HG02610 (cell line): Measurements from ENCODE around the gene SIN3A.
"Not testable (repeated sequence)": the region's sequence is repeated elsewhere in the genome, so short reads cannot be mapped to it uniquely, and the experiment has no call there.

Experiments
- ATAC-seq: cut with Tn5 transposase; IDR thresholded peaks from one replicate; pipeline ENCODE4 v1.9.1; 2021; ENCODE audit warnings: mild to moderate bottlenecking, moderate library complexity; ENCODE audit not compliant: unreplicated experiment

Gene SIN3A

DNA sequence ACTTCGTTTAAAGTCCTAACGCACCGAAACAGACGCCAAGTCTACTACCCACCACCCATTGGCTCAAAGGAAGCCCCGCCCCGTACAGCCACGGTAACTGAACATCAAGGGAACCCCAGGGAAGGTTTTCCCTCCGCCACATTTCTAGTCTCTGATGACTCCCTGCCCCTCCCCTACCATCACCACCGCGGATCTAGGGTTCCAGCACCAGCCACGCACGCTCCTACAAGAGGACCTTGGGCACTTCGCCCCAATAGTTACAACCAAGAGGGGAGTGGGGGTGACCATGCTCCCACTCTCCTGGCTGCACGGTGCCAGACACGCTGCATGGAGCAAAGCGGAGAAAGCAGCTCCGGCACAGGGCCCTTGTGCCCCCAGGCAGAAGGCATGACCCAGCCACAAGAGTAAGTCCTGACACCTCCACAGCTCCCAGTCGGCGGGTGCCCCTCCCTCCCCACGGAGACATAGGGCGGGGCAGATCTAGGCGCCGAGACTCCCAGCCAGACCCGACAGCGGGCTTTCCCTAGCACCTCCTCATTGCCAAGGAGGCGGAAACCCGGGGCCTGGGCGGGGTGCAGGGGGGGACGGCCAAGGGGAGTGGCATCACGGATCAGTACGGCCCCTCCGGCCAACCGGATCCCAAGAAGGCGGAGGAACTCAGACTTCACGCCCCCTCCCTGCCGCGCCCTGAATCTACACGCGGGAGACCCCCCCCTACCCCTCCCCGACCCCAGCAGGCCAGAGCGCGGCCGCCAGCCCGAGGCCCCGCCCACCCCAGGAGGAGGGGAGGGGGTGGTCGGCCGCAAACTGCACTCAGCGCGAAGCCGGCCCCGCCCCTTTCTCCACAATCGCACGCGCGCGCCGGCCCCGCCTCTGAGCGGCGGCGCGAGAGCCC, 936 bp downstream of the SIN3A start:
- ATAC-seq, result peak; percentile 30

DNA sequence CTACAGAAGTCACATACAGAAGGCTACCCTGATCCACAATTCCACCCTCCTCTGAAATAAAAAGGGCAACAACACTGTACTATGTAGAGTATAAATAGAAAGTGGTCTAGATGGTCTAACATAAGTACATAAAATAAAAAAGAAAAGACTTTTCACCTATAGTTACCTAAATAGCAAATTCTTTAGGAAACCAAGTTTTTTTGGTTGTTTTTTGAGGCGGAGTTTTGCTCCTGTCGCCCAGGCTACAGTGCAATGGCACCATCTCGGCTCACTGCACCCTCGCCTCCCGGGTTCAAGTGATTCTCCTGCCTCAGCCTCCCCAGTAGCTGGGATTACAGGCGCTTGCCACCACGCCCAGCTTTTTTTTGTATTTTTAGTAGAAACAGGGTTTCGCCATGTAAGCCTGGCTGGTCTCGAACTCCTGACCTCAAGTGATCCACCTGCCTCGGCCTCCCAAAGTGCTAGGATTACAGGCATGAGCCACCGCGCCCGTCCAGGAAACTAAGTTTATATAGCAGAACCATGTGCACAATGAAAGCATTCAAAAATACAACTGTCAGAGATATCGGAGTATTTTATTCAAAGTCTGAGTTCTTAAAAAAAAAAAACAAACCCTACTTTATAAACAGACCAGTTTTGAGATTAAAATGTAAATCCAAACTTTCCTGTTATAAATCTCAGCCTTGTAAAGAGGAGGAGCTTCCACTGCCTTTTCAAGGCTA, 1.7 kb downstream of the SIN3A start:
- no peak for ATAC-seq

DNA sequence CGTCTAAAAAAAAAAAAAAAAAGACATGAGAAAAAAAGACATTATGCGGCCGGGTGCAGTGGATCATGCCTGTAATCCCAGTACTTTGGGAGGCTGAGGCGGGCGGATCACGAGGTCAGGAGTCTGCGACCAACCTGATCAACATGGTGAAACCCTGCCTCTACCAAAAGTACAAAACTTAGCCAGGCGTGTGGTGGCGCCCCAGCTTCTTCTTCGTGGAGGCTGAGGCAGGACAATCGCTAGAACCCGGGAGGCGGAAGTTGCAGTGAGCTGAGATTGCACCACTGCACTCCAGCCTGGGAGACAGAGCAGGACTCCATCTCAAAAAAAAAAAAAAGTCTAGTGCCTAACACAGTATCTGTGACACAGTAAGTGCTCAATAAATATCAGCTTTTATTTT, 3.3 kb downstream of the SIN3A start:
- not testable (repeated sequence) for ATAC-seq

DNA sequence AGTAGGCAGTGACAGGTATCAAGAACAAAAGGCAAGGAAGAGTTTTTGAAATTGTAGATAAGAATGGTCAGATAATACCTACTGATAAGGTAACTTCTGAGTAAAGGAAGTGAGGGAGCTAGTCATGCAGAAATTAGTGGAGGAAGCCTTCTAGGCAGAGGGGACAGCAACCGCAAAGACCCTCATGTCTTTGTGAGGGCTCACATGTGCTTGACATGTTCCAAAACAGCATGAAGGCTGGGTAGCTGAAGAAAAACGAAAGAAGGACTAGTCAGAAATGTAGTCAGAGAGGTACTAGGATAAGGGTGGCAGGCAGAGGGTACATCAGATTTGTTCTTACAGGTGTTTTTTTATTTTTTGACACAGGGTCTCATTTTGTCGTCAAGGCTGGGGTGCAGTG, 5.3 kb downstream of the SIN3A start:
- no peak for ATAC-seq

DNA sequence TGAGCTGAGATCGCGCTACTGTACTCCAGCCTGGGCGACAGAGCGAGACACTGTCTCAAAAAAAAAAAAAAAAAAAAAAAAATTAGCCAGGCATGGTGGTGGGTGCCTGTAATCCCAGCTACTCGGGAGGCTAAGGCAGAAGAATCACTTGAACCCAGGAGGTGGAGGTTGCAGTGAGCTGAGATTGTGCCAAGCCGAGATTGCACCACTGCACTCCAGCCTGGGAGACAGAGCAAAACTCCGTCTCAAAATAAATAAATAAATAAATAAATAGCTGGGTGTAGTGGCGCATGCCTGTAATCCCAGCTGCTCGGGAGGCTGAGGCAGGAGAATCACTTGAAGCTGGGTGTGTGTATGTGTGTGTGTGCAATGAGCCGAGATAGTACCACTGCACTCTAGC, 6.2 kb downstream of the SIN3A start:
- not testable (repeated sequence) for ATAC-seq

DNA sequence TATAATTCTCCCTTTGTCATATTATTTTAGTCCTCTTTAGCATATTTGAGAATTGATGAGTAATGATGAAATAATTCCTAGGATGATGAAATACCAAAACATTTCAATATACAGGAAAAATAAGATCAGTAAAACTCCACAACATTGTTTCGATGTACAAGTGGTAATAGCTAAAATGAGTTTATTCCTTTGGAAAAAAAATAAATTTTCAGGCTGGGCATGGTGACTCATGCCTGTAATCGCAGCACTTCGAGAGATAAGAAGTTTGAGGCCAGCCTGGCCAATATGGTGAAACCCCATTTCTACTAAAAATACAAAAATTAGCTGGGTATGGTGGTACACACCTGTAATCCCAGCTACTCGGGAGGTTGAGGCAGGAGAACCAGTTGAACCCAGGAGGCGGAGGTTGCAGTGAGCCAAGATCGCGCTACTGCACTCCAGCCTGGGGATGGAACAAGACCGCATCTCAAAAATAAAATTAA, 7.5 kb downstream of the SIN3A start:
- ATAC-seq, result not testable (repeated sequence)

DNA sequence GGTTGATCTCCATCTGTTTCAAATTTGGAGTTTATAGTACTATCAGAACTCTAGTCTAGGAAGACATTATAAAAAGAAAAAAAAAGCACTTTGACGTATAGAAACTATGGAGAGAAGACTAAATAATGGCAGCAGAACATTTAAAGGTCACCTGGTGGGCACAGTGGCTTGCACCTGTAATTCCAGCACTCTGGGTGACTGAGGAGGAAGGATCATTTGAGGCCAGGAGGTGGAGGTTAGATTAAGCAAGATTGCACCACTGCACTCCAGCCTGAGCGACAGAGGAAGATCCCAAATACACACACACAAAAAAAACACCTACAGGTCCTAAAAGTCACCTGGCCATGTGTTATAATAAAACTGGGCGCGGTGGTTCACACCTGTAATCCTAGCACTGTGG, 13.8 kb downstream of the SIN3A start:
- ATAC-seq, result no peak

DNA sequence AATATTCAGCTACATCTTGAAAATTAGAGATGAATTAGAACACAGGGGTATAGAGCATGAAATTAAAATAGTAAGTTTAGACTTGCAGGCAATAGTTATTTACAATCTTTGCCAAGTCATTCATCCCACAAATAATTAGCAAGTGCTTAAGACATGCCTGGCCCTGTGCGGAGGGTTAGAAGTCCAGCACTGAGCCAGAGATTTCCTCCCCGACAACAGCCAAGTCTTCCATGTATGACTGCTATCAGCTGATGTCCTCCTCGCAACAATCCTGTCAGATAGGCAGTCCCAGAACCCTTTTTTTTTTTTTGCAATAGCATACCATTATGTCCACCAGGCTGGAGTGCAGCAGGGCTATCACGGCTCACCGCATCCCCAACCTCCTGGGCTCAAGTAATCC, 14.6 kb downstream of the SIN3A start:
- ATAC-seq, result no peak

DNA sequence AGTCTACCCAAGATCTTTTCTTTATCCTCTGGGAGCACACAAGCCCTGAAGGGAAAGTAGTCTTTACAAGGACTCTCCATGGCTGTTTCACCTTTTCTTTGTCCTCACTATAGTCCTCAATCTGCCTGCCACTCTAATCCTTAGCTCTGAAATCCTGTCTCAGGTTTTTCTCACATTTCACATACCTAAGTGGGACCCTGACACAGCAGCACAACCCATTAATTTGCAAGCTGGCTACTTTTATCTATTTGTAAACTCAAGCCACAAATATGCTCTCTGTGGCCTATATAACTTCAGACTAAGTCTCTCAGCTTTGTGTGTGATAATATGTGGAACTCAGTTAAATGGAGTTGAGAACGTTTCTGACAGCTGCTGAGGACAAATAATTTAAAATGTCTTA, 19.8 kb downstream of the SIN3A start:
- no peak for ATAC-seq

DNA sequence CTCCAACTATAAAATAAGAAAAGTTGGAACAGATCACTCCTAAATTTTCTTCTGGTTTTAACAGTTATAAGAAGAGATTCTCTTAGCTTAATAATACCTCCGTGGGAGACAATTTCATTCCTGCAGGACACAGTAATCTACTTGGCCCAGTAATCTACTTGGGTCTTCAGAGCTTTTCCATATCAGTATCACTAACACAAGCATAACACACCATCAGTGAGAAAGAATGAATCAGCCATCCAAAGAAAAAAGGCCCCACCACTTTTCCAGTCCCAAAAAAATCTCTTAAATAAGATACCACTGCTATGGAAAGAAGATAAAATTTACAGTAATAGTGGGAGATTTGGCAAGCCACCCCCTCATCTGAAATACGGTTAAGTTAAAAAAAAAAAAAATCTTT, 20.2 kb downstream of the SIN3A start:
- ATAC-seq, result no peak

DNA sequence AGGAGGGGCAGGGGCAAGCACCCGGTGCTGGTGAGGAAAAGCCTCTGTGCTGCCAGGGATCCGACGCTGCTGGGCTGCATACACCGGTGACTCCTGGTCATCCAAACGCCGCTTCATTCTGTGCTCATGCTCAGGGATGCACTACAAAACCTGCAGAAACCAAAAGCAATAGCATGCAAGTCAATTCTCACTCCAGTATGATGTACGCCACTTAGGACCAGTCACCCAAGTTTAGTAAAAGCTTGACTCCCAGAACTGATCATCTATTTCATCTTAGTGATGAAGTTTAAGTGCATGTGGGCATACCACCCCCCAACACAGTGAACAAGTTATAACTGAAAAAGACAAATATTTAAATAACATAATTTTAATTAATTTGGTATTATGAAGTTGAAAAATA, 21.2 kb downstream of the SIN3A start:
- ATAC-seq, result no peak

DNA sequence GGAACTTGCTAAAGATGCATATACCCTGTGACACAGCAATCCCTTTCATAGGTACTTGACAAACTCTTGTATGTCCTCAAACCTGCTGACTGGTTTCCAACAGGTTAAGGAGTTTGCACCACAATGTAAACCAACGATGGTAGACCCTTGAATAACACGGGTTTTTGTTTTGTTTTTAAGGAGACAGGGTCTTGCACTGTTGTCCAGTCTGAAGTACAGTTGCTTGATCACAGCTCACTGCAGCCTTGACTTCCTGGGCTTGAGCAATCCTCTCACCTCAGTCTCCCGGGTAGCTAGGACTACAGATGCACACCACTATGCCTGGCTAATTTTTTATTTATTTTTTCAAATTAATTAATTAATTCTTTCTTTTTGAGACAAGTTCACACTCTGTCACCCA, 23.3 kb downstream of the SIN3A start:
- no peak for ATAC-seq

DNA sequence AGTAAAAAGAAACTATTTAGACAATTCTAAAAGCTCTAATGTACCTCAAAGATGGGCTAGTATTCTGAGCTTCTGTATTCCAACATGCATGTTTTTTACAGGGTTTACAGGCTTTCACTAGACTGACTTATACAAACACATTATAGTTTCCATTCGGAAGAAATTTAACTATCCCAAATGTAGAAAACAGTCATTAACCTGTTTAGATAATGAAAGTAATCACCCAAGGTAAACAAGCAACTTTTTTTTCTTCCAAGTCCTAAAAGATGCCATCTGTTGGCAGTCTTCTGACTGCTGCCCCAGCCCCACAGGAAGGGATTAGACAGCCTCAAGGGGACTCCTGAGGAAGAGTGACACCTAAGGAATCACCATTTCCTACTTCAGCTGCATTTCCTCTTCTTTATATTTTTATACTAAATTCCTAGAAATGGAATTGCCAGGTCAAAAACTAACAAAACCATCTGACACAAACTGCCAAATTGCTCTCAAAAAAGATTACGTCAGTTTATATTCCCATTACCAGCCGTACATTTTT, 25.5 kb downstream of the SIN3A start:
- no peak for ATAC-seq

DNA sequence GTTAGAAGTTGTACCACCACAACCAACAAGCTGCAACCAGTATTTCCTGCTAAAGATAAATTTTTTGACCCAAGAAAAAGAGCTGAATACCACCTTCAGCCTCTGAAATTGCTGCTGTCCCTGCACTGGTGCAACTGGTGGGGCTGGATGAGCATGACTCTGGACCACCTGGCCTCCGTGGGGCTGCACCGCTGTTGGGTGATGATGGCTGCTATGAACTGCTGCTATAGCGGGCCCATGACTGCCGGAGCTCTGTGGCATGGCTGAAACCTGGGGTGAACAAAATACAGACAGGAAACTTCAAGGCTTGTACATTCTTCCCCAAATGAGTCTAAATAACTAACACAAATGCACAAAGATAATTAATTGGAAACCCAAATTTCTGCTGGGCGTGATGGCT, 28.9 kb downstream of the SIN3A start:
- ATAC-seq, result no peak

DNA sequence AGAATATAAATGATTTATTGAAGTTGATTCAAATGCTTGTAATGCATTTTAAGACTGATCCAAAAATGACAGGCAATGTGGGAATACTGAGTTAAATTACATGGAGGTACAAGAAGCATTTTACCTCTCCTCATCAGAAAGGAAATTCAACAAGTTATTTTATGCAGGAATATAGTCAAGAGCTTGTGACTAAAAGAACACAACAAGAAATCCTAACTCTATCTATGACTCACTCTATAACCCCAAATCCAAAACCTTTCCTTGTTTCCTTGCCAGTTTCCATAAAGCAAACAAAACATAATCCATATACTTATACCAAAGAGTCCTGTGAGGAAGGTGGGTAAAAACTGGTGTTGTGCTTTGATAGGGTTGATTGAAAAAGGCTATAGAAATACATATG, 30.8 kb downstream of the SIN3A start:
- no peak for ATAC-seq

DNA sequence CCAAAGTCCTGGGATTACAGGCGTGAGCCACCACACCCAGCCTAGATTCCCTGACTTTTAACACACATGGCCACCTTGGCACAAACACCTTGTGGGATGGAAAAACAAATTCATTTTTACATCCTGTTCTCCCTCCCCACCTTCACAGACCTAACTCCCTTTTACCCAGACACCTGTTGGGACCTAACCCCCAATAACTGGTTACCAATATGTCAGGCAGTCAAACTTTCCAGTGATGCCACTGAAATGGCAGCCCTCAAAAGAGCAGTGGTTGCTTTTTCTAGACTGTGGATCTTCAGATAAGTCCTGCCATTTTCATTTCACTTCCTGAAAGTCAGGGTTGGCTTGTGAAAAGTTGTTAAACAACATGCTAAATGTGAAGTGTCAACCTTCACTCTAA, 34.9 kb downstream of the SIN3A start:
- no peak for ATAC-seq

DNA sequence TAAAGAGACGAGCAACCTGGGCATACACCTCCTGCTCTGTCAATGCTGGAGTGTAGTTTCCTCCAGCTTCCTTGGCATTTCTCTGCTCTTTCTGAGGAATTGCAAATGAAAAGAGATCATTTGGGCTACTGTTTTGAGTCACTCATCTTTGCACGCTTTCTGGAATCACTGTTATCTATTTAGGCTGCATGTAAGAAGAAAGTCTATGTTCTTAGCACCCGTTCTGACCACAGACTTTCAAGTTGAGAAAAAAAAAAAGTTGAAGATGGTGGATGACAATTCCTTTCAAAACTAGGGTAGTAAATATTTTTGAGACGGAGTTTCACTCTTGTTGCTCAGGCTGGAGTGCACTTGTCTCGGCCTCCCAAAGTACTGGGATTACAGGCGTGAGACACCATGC, 41.3 kb downstream of the SIN3A start:
- no peak for ATAC-seq

DNA sequence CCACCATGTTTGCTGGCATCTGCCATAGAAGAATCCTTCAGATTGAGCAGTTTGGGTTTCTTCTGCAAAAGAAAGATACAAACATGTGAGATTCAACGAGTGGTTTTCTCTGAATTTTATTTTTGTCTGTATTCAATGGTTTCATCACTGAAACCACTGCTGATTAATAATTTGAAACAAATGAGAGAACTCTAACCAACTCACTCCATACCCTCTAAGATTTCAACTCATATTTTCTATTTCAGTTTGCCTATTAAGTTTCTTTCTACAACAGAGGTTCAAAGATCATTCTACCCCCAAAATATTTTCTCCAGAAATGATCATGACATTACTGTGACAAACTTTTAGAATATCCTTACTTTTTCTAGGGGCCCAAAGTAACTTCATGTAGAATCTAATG, 44.4 kb downstream of the SIN3A start:
- ATAC-seq, result no peak

DNA sequence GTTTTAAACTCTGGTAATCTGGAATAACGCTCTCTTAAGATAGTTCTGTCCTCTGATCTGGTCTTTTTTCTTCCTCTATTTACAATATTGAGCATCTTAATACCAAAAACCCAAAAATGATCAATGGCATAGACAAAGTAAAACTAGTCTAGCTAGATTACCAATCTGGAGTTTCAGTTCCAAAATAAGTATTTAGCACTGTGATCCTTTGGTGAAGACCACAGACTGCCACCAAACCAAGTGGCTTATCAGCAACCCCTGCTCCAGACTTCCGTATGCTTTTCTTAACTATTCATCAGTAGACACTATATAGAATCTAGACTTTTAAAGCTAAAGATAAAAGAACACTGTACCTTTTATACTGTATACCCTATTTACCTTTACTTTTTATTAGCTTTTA, 47.6 kb downstream of the SIN3A start:
- no peak for ATAC-seq

DNA sequence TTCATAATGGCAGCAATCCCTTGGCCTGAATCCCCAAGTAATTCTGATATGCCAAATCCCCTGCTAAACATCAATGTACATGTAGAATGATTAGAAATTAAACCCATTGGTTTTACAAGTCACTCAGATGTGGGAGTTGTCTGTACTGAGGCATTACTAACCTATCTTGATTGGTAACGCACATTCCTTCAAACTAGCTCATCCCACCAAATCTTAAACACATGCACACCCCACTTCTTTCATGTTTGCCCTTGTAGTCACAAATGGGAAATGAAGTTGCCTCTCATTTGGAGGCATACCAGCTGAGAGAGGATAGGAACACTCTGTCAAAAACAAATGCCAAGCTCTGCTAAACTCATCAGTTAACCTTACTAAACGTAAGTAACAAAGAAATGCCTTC, 54.0 kb downstream of the SIN3A start:
- no peak for ATAC-seq

DNA sequence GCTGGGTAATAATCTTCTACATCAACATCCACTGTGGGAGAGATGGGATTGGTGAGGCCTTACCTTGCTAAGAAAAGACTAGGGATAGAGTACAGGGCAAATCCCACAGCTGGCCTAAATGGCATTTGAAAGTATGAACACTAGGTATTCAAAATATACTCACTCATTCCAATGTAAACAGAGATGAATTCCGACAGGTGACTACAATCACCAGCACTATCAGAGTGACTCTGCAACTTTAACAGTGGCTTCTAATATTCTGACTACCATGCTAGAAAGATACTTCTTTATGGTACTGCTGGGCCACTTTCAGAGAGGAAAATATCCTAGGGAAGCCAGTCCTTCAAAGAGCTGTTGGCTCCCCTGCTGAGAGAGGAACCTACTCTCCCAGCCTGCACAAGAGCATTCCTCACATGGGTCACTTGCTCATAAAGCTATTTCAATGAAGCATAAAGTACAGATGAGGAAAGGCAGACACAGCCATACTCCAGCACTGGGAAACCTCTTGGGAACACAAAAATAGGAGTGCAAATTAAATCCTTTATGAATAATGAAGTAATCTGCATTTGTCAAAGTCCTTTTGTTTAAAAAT, 61.6 kb downstream of the SIN3A start:
- no peak for ATAC-seq

DNA sequence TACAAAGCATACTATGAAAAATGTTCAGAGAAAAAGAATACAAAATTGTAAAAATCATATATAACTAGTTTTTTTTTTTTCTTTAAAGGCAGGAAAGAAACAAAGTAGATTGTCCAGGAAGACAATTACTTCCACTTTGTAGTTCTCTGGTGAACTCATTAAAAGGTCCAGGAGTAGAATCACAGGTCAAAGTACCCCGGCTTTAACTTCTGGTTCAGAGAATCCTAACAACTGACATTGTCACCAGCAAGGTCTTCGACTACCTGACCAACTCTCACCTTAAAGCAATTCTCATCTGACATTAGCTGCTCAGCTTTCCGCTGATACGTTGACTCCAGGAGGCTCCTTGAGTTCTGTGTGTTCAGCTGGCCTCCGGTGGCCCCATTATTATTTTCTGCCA, 67.5 kb downstream of the SIN3A start:
- ATAC-seq, result not testable (repeated sequence)
